Erythroblast (primary cell): ENCODE data around the gene NSMCE3.
"Not testable (repeated sequence)": the region's sequence is repeated elsewhere in the genome, so short reads cannot be mapped to it uniquely, and the experiment has no call there.

Experiments used
- DNase-seq, 2 experiments: peaks; one replicate each; lab custom pipeline; 2025; lab: John Stamatoyannopoulos, UW
- GATA1 ChIP-seq: IDR thresholded peaks from 2 replicates; pipeline ENCODE4 v1.6.1; 2011; ENCODE audit warnings: low read depth, mild to moderate bottlenecking, control low read depth, low read length, moderate library complexity
- POLR2A ChIP-seq: IDR thresholded peaks from 2 replicates; pipeline ENCODE4 v1.6.1; 2011; ENCODE audit warnings: mild to moderate bottlenecking, low read length

The NSMCE3 gene

GRCh38 chr15:29252234-29252633 is 17.4 kb downstream of the NSMCE3 start:
- DNase-seq = no peak
- TF ChIP-seq GATA1 (no peak), POLR2A (no peak)

- no peak for TF ChIP-seq GATA1
- TF ChIP-seq POLR2A = no peak
- no peak for DNase-seq
Measured at GRCh38 chr15:29244544-29244943, 25.1 kb downstream of the NSMCE3 start.

DNA sequence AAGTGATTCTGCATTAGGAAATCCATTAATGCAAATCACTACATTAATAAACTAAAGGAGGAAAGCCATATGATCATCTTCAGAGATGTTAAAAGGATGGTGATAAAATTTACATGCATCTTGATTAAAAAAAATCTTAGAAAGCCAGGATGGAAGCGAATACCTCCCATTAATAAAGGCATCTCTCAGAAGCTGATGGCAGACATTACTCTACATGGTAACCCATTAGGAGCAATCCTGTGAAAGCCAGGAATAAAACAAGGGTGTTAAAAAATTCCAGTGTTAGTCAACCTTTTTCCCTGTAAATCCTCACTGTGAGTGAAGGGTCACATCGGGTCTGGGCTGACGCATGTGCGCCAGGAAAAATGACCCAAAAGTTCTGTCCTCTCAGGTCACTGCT is 25.5 kb downstream of the NSMCE3 start:
- TF ChIP-seq POLR2A (no peak), GATA1 (no peak)
- no peak for DNase-seq

GRCh38 chr15:29242456-29243242 is 27.0 kb downstream of the NSMCE3 start:
- TF ChIP-seq POLR2A (no peak), GATA1 (no peak)
- DNase-seq = no peak

DNA sequence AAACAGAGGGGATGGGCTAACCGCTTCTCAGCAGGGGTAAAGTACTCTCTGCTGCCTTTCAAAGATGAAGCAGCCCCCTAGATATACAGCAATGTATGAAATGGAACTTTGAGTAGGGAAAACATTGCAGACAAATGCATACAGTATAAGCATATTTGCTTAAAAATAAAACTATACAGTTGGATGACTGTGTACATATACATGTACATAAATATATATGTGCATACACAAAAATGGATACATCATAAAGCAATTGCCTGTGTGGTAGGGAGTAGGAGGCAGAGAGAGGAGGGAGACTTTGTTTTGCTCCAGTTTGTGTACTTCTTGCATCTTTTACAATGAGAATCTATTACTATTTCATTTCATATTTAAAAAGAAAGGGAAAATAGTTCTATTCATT is 28.4 kb downstream of the NSMCE3 start:
- TF ChIP-seq POLR2A (no peak), GATA1 (no peak)
- DNase-seq = no peak

DNA sequence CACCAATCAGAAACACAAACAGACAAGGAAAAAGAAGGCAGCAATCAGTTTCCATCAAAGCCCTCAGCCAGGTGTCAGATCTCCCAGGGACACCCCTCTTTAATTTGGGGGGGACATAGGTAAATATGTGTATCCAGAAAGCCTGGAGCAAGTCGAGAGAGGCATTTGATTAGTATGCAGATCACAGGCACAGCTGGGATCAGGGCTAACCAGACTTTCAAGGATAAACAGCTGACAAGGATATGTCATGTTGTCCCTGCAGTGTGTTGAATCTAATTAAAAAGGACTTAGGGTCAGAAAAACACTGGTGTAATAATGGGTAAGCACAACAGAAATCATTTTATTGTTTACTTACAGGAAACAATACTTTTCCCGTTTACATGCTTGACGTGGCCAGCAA is 30.2 kb downstream of the NSMCE3 start:
- no peak for DNase-seq
- TF ChIP-seq POLR2A = no peak
- TF ChIP-seq GATA1 = no peak

DNA sequence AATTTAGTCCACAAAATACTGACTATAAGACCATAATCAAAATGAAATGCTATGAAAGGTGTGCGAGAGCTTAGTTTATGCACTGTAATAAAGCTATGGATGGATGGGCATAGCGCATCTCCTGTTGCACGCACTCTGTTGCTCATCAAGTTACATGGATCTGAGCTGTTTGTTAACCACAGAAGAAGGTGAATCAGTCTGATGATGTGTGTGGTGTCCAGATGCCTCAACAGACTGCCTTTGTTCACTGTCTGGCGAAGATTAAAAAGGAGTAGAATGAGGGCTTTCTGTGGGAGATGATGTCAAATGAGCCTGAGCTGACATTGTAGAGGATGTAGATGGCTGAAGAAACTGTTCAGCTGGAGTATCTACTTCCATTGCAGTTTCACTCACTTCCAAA is 36.1 kb downstream of the NSMCE3 start:
- TF ChIP-seq GATA1 (no peak), POLR2A (no peak)
- DNase-seq = no peak

GRCh38 chr15:29226436-29227208 is 43.0 kb downstream of the NSMCE3 start:
- no peak for TF ChIP-seq GATA1
- TF ChIP-seq POLR2A = no peak
- no peak for DNase-seq

DNA sequence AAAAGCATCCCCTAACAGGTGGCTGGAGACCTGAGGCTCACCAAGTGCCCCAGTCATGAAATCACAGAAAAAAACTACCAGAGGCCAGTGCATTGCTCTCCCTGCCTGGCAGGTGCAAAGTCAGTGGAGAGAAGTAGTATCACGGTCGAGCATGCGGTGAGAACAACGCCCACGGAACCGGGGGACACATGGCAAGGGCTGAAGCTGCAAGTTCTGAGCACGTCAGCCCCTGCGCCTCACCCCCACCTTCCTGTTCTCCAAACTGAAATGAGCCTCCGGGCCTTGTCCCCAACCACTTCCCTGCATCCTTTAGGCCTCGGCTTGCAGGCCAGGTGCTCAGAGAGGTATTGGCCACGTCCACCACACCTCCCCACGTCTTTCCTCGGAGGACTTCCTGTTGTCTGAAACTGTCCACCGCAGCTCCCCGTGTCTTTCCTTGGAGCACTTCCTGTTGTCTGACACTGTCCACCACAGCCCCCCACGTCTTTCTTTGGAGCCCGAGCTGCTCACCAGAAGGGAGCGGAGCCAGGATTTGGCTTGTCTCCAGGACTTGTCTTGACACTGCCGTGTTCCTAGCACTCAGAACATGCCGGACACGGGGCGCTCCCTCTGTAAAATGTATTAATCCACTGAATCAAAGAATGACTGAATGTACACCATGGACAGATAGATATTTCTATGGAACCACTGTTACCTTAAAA is 43.9 kb downstream of the NSMCE3 start:
- TF ChIP-seq POLR2A (no peak), GATA1 (no peak)
- no peak for DNase-seq

- not testable (repeated sequence) for DNase-seq
Measured at GRCh38 chr15:29224987-29225363, 44.6 kb downstream of the NSMCE3 start.

DNA sequence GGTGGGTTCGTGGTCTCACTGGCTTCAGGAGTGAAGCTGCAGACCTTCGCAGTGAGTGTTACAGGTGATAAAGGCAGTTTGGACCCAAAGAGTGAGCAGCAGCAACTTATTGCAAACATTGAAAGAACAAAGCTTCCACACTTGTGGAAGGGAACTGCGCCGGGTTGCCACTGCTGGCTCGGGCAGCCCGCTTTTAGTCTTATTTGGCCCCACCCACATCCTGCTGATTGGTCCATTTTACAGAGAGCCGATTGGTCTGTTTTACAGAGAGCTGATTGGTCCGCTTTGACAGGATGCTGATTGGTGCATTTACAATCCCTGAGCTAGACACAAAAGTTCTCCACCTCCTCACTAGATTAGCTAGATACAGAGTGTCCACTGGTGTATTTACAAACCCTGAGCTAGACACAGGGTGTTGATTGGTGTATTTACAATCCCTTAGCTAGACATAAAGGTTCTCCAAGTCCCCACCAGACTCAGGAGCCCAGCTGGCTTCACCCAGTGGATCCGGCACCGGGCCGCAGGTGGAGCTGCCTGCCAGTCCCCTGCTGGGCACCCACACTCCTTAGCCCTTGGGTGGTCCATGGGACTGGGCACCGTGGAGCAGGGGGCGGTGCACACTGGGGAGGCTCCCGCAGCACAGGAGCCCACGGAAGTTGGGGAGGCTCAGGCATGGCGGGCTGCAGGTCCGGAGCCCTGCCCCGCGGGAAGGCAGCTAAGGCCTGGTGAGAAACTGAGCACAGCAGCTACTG is 45.2 kb downstream of the NSMCE3 start:
- not testable (repeated sequence) for DNase-seq

DNA sequence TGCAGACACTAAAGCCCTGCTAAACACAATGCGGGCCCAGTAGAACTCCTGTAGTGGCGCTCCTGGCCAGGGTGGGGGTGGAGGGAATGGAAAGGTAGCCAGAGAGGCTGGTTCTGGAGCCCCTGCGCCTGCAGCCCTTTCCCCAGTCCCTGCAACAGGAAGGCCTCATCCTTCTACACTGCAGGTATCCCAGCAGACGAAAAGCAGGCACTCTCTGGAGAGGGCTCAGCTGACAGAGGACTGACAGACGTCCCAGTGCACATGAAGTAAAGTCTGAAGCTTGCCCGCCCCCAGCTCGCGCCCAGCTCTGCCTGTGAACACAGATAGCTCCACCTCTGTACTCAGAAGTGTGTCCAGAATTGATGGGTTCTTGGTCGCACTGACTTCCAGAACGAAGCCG is 46.0 kb downstream of the NSMCE3 start:
- TF ChIP-seq GATA1 = no peak
- TF ChIP-seq POLR2A = no peak
- DNase-seq = no peak

DNA sequence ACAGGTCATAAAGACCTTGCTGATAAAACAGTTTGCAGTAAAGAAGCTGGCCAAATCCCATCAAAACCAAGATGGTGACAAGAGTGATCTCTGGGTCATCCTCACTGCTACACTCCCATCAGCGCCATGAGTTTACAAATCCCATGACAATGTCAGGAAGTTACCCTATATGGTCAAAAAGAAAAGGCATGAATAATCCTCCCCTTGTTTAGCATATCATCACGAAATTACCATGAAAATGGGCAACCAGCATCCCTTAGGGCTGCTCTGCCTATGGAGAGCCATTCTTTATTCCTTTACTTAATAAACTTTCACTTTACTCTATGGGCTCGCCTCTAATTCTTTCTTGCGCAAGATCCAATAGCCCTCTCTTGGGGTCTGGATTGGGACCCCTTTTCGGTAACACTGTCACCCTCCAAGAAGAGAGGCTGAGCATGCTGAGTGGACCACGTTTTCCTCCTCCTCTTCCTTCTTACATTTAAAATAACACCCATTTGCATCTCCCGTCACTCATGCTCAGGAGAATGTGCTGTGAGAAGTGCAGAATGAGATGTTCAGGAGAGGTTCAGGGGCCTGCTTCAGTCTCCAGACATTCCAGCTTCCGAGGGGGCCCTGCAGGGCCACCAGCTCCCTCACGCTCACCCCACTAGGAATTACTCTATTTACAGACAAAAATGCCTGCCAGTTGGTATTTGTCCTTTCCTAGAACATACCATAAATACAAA is 47.3 kb downstream of the NSMCE3 start:
- DNase-seq = no peak
- TF ChIP-seq POLR2A (no peak), GATA1 (no peak)
